ENCODE results near the gene C19orf44.
"Not testable (repeated sequence)": the region's sequence is repeated elsewhere in the genome, so short reads cannot be mapped to it uniquely, and the experiment has no call there.

GRCh38 chr19:16543734-16544133 lies 47.5 kb downstream of the C19orf44 start:
- not testable (repeated sequence) for TF ChIP-seq CTCF (conservative IDR thresholded peaks at IDR 0.05; ENCODE audit: low read depth, low read length); RAD21 (IDR thresholded peaks at IDR 0.05; ENCODE audit: low read length); RFX5 (IDR thresholded peaks at IDR 0.05; ENCODE audit: low read depth, low read length); POLR2A (IDR thresholded peaks at IDR 0.05; ENCODE audit: low read depth, low read length); MXI1 (IDR thresholded peaks at IDR 0.05; ENCODE audit: borderline replicate concordance, low read depth, low read length); RCOR1 (IDR thresholded peaks at IDR 0.05; ENCODE audit: insufficient replicate concordance, low read length); SMC3 (IDR thresholded peaks at IDR 0.05; ENCODE audit: low read depth, low read length); NFE2L2 (IDR thresholded peaks at IDR 0.05; ENCODE audit: low read depth, low read length)
- TF ChIP-seq, protein P1, sequence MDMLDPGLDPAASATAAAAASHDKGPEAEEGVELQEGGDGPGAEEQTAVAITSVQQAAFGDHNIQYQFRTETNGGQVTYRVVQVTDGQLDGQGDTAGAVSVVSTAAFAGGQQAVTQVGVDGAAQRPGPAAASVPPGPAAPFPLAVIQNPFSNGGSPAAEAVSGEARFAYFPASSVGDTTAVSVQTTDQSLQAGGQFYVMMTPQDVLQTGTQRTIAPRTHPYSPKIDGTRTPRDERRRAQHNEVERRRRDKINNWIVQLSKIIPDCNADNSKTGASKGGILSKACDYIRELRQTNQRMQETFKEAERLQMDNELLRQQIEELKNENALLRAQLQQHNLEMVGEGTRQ (IDR thresholded peaks at IDR 0.05; ENCODE audit: low read depth, low read length) = not testable (repeated sequence)

Data from IMR-90 (cell line).